ENCODE data around the gene ZNF256.

The ZNF256 gene

DNA sequence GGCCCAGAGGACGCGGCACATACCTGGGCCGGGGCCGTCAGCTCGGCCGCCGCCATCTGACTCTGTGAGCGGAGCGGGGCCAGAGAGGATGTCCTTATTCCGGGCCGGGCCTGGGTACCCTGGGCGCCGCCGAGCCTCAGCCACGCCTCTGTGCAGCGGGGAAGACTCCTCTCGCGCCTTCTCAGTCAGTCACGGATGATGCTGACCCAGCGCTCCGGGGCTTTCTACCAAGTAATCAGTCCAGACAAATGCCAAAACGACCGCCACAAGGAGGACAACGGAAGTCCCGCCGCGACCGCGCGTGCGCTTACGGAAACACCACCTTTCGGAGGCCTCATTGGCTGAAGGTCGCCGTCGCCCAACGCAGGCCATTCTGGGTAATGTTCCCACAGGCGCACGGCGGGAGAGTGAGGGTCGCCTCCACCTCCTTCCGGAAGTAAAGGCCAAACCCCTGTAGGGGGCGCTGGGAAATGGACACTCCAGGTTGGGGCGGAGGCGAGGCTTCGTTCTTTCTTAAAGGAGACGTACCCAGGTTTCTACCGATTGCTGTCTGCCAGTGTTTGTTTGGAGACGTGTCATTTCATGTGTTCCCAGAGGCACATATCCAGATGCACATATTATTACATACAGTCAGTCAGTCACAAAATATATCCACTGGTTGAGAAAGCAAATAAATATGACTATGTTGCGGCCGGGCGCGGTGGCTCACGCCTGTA lies at the start of gene ZNF256:
Gene ZNF256 (minus strand): TSS at position 288 of the 716 bp plus-strand sequence. CDS start 232 bp downstream, at position 56.
- peak; percentile 95 for DNase-seq (ENCODE audit: low read depth)

DNA sequence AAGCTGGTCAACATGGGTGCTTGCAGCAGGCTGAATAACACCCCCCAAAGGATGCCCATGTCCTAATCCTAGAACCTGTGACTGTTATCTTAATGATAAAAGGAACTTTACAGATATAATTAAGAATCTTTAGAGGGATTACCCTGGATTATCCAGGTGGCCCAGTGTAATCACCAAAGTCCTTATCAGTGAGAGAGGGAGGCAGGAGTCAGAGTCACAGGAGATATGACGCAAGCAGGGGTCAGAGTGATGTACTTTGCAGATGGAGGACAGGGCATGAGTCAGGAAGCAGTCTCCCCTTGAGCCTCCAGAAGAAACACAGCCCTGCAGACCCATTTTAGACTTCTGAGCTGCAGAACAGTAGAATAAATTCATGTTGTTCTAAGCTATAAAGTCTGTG lies 45.3 kb upstream of the ZNF256 start:
- peak; percentile 36 for DNase-seq (ENCODE audit: low read depth)

DNA sequence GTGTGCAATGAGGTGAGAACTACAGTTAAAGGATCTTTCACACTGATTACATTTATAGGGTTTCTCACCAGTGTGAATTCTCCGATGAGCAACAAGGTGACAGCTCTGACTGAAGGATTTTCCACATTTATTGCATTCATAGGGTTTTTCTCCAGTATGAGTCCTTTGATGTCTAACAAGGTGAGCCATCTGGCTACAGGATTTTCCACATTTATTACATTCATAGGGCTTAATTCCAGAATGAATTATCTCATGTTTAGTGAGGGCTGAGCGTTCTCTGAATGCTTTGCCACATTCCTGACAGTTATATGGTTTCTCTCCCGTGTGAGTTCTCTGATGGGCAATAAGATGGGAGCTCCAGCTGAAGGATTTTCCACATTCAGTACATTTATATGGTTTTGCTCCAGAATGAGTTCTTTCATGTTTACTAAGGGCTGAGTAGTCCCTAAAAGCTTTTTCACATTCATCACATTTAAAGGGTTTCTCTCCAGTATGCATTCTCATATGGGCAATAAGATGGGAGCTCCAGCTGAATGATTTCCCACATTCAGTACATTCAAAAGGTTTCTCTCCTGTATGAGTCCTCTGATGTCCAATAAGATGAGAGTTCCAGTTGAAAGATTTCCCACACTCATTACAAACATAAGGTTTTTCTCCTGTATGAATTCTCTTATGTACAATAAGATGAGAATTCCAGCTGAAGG lies 31.2 kb upstream of the ZNF256 start:
- peak; percentile 30 for DNase-seq (ENCODE audit: low read depth)

DNA sequence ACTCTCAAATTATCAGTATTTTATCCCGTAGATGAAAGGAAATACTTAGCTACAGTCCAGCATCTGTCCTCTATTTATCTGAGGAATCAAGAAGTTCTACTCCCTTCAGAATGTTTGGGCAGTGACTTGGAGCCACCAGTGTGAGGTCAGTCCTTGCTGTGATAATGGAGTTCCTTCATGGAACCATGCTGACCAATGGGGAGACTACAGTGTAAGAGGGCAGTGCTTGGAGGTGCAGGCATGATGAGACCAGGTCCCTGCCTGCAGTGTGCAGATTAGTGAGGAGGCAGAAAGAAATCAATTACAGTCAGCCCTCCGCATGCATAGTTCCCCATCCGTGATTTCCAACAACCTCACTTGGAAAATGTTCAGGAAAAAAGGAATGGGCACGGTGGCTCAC lies 26.9 kb upstream of the ZNF256 start, which contains the start of gene C19orf18:
Gene C19orf18 (minus strand): TSS at position 101 of the 400 bp plus-strand sequence. CDS start 102 bp downstream, outside the sequence.
- DNase-seq (ENCODE audit: low read depth): no peak

DNA sequence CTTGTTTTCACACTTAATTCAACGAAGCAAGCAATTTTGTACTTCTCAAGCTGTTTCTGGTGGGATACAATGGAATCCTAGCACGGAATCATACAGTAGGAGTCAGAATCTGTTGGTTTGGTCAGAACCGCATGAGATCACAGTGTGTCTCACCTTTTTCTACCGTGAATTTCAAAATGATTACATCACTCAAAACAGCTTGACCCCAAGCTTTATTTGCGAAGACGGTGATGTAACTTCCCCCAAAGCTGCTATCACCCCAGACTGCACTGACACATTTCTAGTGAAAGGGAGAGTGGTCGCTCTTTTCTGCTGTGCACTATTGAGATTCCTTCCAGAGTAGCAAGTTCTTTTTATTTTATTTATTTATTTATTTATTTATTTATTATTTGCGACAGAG lies 17.3 kb upstream of the ZNF256 start:
- DNase-seq (ENCODE audit: low read depth): no peak

DNA sequence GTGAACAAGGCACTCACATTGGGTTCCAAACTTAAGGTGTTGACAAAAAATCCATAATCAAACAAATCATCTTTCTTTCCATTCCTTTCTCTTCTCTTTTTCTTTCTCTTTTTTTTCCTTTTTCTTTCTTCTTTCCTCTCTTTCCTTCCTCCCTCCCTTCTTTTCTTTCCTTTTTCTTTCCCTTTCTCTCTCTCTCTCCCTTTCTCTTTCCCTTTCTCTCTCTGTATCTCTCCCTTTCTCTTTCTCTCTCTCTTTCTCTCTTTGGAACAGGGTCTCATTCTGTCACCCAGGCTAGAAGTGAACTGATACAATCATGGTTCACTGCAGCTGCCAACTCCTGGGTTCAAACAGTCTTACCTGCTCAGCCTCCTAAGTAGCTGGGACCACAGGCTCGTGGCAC lies 14.3 kb upstream of the ZNF256 start:
- DNase-seq (ENCODE audit: low read depth): no peak

DNA sequence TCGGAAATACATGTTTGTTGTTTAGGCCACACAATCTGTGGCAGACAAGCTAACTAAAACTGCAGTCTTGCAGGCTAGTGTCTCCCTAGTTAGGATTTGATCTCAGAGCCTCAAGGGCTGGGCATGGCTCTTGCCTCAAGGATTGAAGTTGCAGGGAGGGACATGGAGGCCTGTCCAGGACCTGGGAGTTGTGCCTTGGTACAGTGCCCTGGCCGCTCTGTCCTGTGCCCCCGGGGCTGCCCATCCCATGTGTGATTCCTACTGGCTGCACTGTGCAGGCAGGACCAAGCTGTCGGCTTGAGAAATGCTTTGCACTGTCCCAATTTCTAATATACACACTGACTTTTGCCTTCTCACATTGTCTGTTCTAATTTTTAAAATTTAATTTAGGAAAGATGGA lies 7.5 kb upstream of the ZNF256 start:
- DNase-seq (ENCODE audit: low read depth): no peak

DNA sequence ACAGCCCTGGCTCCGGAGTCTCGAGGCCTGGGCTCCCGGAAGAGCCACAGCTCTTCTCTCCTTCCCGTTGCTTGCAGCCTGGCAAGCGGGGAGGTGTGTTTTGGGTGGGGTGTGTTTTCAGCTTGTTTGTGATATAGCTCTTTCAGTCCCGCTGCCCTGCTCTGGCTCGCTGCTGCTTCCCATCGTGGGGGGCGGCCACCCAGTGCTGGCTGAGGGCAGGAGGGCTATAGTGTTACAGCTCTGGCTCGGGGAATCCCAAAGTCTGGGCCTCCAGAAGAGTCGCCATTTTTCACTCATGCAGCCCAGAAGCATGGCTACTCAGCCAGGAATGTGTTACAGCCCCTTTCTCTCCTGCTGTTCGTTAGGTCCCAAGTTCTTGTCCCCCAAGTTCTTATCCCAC lies 2.2 kb upstream of the ZNF256 start:
- no peak for DNase-seq (ENCODE audit: low read depth)

DNA sequence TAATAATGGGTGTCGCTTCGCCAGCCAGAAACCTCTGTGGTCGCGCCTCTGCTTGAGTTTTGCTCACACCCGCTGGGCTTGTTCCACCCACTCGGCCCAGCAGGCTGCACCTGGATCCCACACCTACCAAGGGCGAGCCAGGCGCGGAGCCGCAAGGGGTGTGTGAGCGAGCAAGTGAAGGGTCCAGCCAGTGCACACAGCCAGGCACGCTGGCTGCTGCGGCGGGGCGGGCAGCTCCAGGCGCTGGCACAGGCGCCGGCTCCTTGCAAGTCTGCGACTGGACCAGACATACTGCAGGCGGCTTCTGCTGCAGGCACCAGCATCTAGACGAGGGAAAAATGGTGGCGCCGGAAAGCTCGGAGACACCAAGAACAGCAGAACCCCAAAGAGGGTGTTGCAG lies 1.8 kb upstream of the ZNF256 start:
- DNase-seq (ENCODE audit: low read depth): no peak

DNA sequence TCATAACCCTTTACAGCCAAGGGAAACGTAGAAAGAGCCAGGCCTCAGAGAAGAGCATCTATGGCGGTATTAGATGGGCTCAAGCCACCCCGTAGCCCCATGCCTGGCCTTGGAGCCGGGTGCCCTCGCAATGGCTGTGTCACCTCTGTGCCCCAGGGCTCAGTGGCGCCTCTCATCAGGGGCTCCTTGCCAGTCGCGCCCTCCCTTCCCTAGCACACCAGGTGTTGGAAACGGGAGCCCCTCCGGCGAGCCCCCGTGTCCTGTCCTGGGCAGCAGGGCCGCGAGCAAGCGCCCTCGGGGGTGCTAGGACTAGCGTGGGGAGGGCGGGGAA lies 453 bp downstream of the ZNF256 start:
- no peak for DNase-seq (ENCODE audit: low read depth)

DNA sequence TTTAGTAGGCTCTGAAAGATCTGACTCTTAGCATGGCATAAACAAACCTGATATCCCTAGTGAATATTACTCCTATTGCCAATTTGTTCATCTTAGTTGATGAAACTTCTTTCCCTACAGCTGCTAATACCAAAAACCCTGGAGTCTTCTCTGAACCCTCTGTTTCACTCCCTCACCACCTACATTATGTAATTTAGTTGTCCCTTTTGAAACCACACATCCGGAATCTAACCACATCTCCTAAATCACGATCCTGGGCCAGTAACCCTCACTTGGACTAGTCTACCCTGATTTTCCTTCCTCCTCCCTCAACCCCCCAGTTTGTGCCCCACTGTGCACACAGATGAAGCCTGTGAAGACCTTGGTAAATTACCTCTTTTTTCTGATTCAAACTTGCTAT lies 1.2 kb downstream of the ZNF256 start:
- no peak for DNase-seq (ENCODE audit: low read depth)

DNA sequence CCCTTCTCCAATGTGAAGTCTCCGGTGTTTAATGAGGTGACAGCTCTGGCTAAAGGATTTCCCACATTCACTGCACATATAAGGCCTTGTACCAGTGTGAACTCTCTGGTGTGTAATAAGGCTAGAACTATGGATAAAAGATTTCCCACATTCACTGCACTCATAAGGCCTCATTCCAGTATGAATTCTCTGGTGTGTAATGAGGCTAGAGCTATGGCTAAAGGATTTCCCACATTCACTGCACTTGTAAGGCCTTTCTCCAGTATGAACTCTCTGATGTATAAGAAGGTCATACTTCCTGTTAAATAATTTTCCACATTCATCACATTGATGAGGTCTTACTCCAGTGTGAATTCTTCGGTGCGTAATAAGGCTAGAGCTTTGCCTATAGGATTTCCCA lies 5.9 kb downstream of the ZNF256 start:
- no peak for DNase-seq (ENCODE audit: low read depth)

DNA sequence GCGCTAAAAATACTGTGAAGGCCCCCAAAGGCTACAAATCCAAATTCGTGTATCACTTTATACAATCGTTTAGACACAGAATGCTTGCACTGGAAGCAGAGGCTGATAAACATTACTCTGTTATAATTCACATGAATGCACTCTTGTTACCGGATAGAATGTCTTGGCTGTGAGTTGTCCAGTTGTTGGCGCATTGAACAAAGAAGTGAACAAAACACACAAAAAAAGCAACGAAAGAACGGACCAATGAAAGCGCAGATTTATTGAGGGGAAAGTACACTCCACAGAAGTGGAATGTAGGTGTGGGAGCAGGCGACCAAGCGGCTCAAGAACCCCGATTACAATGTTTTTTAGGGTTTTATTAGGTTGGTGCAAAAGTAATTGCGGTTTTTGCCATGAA lies 11.8 kb downstream of the ZNF256 start:
- no peak for DNase-seq (ENCODE audit: low read depth)

DNA sequence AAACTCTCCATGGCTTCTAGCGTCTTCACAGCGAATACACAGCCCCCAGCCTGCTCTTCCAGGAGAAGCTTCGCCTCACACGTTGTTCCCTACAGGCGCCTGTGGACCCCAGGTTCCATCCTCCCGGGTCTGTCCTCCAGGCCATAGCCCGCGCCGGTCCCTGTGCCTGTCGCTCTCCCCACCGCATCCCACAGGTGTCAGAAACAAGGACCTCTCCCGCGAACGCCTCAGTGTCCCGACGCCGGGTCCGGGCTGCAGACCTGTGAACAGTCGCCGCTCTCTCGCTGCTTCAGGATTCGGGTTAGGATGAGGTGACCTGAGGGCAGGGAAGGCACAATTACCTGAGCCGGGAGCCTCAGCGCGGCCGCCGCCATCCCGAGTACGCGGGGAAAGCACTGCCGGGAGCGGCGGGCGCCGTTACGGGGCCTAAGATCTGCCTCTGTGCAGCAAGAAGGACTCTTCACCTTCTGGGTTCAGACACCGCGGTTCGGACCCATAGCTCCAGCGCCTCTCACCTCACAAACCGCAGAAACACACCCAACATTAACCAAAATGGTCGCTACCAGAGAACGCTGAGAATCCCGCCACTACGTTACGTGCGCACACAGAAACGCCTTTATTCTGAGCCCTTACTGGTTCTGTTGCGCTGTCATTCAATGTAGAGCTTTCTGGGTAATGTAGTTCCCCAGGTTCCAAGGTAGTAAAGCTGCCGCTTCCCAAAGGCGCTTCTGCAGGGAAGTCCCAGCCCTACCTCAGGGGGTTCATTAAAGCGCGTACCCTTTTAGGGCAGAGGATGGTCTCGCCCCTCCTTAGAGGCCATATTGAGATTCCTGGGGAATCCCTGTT lies 12.5 kb downstream of the ZNF256 start, which contains the start of gene ZNF418:
Gene ZNF418 (minus strand): TSS at position 583 of the 846 bp plus-strand sequence. CDS start 1,580 bp downstream, outside the sequence.
- peak; percentile 84 for DNase-seq (ENCODE audit: low read depth)

DNA sequence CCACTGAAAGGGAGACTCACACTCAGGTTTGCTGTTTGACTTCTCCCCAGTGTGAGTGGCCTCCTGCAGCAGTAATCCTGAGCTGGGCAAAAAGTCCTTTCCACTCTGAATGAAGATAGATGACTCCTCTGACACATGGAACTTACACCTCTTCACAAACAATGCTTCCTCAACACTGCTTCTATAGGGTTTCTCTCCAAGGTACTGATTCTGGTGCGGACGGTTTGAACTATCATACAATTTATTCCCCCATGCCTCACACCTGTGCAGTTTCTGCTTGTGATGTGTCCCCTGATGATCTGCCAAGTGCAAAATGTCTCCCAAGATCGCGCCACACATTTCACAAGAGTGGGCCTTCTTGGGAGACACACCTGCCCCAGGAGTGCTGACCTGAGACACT lies 19.9 kb downstream of the ZNF256 start:
- no peak for DNase-seq (ENCODE audit: low read depth)

DNA sequence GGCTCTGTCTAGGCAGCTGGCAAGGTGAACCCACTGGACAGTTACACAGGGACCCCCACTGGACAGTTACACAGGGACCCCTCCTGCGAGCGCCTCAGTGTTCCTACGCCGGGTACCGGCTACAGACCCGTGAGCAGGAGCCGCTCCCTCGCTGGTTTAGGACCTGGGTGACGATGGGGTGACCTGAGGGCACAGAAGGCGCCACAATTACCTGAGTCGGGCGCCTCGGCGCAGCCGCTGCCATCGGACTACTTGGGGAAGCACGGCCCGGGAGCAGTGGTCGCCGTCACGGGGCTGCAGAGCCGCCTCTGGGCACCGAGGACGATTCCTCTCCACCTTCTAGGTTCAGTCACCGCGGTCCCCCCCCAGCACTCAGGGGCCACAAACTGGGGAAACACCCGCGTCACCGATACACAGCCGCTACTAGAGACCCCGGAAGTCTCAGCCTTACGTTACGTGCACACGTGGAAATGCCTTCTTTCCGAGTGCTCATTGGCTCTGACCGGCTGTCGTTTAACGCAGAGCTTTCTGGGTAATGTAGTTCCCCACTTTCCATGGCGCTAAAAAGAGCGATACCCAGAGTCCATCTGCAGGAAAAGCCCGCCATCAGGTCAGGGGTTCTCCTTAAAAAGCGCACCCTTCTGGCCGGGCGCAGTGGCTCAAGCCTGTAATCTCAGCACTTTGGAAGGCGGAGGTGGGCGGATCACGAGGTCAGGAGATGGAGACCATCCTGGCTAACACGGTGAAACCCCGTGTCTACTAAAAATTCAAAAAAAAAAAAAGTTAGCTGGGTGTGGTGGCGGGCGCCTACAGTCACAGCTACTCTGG lies 31.1 kb downstream of the ZNF256 start, which contains the start of gene ZNF417:
Gene ZNF417 (minus strand): TSS at position 425 of the 828 bp plus-strand sequence. CDS start 181 bp downstream, at position 244.
- peak; percentile 96 for DNase-seq (ENCODE audit: low read depth)

DNA sequence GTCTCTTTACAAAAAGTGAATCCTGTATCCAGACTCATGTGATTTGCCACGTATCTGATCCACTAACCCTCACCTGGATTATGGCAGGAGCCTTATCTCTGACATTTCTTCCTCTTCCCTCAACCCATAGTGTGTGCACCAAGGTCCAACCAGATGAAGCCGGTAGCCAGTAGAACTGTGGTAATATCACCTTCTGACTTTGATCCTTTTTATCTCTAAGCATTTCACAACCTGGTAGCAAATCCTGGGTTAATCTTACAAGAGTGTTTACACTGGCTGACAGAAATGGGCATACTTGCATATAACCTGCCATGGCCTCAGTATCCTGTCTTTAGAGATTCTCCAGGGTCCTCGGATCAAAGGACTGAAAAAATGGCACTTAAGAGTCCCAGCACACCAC lies 33.0 kb downstream of the ZNF256 start:
- DNase-seq (ENCODE audit: low read depth): no peak

DNA sequence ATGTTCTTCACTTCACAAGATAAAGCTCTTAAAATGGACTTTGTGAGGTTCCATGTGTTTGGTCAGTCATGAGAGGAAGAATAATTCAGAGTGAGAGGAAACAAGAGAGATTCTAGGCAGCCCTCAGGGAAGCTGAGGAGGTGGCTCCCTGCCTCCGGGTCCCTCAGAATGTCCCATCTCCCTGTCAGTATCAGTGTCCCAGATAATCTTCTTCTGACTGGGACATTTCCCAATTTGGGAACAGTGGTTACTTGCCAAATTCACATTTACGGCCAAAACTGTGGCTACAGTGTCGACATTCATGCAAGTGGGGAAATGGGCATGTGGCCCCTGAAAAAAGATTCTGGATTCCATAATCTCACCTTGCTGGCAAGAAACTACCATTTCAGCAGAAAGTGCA lies 40.1 kb downstream of the ZNF256 start:
- no peak for DNase-seq (ENCODE audit: low read depth)

DNA sequence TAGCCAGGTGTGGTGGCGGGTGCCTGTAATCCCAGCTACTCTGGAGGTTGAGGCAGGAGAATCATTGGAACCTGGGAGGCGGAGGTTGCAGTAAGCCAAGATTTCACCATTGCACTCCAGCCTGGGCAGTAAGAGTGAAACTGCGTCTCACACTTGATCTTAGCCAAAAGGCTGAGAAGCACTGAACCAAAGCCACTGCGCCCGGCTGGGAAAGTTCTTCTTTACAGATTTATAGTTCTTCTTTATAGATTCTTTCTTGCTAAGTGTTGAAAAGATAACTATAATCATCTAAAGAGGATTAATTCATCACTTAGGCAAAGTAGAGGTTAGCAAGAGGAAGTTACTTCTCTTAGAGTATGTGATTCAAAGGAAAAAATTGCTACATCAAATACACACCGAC lies 42.2 kb downstream of the ZNF256 start:
- no peak for DNase-seq (ENCODE audit: low read depth)

DNA sequence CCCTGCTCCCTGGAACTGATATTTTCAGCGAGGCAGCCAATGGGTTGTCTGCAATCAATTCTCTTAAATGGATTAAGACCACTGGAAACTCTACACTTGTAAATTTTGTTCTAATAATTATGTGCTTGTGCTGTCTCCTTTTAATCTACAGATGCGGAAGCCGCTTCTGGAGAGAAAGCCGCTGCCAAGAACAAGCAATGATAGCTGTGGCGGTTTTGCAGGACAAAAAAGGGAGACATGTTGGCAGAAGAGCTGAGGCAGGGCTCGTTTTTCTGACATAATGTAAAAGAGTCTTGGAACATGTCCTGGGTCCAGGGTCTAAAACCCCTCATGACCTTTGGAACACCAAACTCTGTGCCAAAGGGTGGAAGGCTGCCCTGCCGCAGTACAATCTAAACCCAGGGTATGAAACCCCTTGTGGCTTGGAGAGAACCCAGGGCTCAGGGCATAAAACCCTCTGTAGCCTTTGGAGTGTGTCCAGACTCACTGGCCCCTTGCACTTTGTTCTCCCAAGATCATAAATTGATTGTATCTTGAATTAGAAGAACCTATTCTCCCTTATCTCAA lies 43.8 kb downstream of the ZNF256 start:
- DNase-seq (ENCODE audit: low read depth): no peak

DNA sequence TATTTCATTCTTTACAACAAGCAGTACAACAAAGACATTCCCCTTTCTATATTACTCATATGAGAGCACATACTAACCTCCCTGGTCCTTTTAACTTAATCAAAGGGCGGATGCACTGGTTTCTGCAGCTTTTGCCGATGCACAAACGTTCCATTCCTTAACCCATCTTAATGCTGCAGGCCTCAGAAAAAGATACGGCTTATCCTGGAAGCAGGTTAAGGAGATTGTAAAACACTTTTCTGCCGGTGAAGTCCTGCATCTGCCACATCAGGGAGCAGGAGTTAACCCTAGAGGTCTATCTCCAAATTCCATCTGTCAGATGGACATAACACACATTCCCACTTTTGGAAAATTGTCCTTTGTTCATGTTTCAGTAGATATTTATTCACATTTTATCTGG lies 47.2 kb downstream of the ZNF256 start:
- peak; percentile 3 for DNase-seq (ENCODE audit: low read depth)
